Stimulated activated naive CD8-positive, alpha-beta T cell treated with anti-CD3 and anti-CD28 coated beads, Interleukin-15, amount 100 ng/mL, for 72 hours (primary cell): ENCODE measurements around the gene KCND1.
A peak's percentile ranks its signal among the peaks of the same experiment; 100 is the strongest.
"Not testable (repeated sequence)": the region's sequence is repeated elsewhere in the genome, so short reads cannot be mapped to it uniquely, and the experiment has no call there.

Experiments used
- ATAC-seq: fragments of 150-1000 bp; cut with Tn5 transposase; 2 replicates; pipeline ENCODE4 v1.10.0; 2021; ENCODE audit warnings: mild to moderate bottlenecking, moderate library complexity
- DNase-seq, 2 donors: peaks; one replicate each; pipeline ENCODE4 v3.0.0; 2021 to 2022
- H3K27ac Mint-ChIP-seq, 2 donors: one replicate each; pipeline ENCODE4 v1.8.0; 2022; ENCODE audit warnings: mild to moderate bottlenecking in 2 of 2, mixed read lengths in 2 of 2, moderate library complexity in 2 of 2
- H3K27me3 Mint-ChIP-seq: one replicate; pipeline ENCODE4 v1.8.0; 2022; ENCODE audit warnings: mixed read lengths
- H3K4me1 Mint-ChIP-seq: one replicate; pipeline ENCODE4 v1.8.0; 2022; ENCODE audit warnings: mild to moderate bottlenecking, mixed read lengths
- H3K4me3 Mint-ChIP-seq, 2 donors: one replicate each; pipeline ENCODE4 v1.8.0; 2022; ENCODE audit warnings: mild to moderate bottlenecking in 2 of 2, mixed read lengths in 2 of 2, moderate library complexity in 1 of 2
- H3K9me3 Mint-ChIP-seq, 2 donors: one replicate each; pipeline ENCODE4 v1.8.0; 2022; ENCODE audit warnings: mixed read lengths in 2 of 2

Gene KCND1

DNA sequence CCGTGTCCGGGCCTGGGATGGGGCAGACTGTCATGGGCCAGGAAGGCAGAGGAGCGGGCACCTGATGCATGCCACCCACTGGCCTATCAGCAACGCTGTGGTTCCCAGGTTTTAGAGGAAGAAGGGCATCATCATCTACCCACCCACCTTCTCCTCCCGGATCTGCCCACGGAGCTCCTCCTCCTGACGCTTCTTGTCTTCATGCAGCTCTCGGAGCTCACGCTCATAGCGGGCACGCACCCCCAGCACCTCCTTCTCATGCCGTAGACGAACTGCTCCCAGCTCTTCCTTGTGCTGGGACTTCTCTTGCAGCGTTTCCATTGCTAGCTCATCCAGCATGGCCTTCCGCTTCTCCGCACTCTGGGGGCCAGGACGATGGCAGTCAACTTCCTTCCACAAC, 11.4 kb upstream of the KCND1 start:
- H3K9me3 Mint-ChIP-seq = no peaks in the 10 kb centered on the region
- ATAC-seq (no peak), DNase-seq (no peak)
- H3K4me1 Mint-ChIP-seq = no peaks in the 10 kb centered on the region
- no peak overlapping the region for H3K4me3 Mint-ChIP-seq
- peak overlapping the region in 1 of 2 donors; percentile 34 for H3K27ac Mint-ChIP-seq
- H3K27me3 Mint-ChIP-seq = no peaks in the 10 kb centered on the region

DNA sequence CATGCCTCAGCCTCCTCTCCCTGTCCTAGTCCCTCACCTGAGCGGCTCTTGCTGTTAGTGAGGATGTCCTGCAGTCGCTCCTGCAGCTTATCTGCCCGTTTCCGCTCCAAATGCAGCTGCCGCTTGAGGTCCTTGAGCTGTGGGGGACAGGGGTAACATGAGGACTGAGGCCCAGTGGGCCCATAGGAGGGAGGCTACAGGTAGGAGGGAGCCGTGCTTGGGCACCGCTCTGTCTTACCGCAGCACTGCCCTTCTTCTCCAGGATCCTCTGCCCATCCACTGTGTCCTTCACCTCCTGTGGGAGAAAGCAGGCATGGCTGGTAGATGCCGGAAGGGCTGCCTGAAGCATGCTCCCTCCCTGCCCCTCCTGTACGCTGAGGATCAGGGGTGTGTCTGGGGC, 9.5 kb upstream of the KCND1 start:
- H3K4me1 Mint-ChIP-seq = no peaks in the 10 kb centered on the region
- DNase-seq = no peak
- no peaks in the 10 kb centered on the region for H3K27me3 Mint-ChIP-seq
- peak overlapping the region in 1 of 2 donors; percentile 29 for H3K27ac Mint-ChIP-seq
- no peaks in the 10 kb centered on the region for H3K9me3 Mint-ChIP-seq
- H3K4me3 Mint-ChIP-seq = no peak overlapping the region
- ATAC-seq = no peak

DNA sequence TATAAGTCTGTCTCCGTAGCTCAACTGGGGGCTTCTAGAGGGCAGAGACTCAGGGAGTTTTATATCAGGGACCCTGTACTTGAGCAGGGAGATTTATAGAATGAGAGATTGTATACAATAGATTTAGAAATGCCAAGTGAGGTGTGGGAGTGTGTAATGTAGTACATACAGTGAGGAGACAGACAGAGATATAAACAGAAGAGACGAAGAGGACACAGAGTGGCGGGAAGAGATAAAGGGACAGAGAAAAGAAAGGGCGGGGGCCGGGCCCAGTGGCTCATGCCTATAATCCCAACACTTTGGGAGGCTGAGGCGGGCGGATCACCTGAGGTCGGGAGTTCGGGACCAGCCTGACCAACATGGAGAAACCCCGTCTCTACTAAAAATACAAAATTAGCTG, 8.7 kb upstream of the KCND1 start:
- not testable (repeated sequence) for ATAC-seq, H3K27ac Mint-ChIP-seq, H3K4me3 Mint-ChIP-seq, DNase-seq, H3K27me3 Mint-ChIP-seq, H3K4me1 Mint-ChIP-seq, H3K9me3 Mint-ChIP-seq

DNA sequence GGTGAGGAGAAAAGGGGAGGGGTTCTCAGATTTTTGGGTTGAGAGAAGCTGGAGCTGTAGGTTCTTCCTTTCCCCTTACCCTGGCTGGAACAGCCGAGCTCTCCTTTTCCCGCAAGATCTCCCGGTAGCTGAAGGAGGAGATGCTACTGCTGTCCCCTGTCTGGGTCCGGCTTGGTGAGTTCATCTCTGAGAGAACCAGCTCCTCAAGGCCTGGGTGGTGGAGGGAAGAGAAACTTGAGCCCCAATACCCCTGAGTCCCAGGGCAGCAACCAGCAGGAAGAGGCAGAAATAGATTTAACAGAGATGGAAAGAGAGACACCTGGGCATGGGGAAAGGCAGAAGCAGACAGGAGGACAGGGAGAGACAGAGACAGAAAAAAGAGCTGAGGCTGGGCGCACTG, 6.6 kb upstream of the KCND1 start:
- DNase-seq (no peak), ATAC-seq (no peak)
- no peaks in the 10 kb centered on the region for H3K4me1 Mint-ChIP-seq
- no peak overlapping the region for H3K4me3 Mint-ChIP-seq
- no peaks in the 10 kb centered on the region for H3K27me3 Mint-ChIP-seq
- H3K27ac Mint-ChIP-seq = no peak overlapping the region
- no peaks in the 10 kb centered on the region for H3K9me3 Mint-ChIP-seq

GRCh38 chrX:48976086-48976485, 4.4 kb upstream of the KCND1 start:
- no peak for DNase-seq
- no peak for ATAC-seq
- Mint-ChIP-seq H3K27ac (peak overlapping the region in 1 of 2 donors; percentile 65), H3K9me3 (no peaks in the 10 kb centered on the region), H3K4me1 (peaks cover 19% of the 10 kb centered on the region), H3K4me3 (no peak overlapping the region), H3K27me3 (no peaks in the 10 kb centered on the region)

DNA sequence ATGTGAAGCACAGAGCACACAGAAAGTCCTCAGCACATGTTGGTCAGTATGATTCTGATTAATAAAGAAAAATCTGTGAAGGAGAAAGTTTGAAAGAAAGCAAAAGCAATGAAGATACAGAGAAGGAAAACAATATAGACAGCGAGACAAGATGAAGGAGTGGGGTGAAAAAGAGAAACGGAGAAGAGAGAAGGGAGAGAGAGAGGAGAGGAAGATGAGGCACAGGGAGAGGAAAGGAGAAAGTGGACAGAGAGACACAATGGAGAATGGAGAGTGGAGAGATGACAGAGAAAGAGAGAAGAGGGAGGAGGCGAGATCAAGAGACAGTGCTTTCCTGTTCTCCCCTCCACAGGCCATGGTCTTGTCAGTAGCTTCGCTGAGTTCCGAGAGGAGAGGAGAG, 3.9 kb upstream of the KCND1 start:
- no peak for DNase-seq
- Mint-ChIP-seq H3K27me3 (no peaks in the 10 kb centered on the region), H3K27ac (no peak overlapping the region), H3K9me3 (no peaks in the 10 kb centered on the region), H3K4me1 (peaks cover 25% of the 10 kb centered on the region), H3K4me3 (no peak overlapping the region)
- ATAC-seq = no peak

- DNase-seq (no peak), ATAC-seq (no peak)
- no peaks in the 10 kb centered on the region for H3K27me3 Mint-ChIP-seq
- no peak overlapping the region for H3K4me3 Mint-ChIP-seq
- H3K9me3 Mint-ChIP-seq = no peaks in the 10 kb centered on the region
- H3K27ac Mint-ChIP-seq = no peak overlapping the region
- peaks cover 27% of the 10 kb centered on the region for H3K4me1 Mint-ChIP-seq
These were observed 3.4 kb upstream of the KCND1 start for GRCh38 chrX:48975041-48975440.

DNA sequence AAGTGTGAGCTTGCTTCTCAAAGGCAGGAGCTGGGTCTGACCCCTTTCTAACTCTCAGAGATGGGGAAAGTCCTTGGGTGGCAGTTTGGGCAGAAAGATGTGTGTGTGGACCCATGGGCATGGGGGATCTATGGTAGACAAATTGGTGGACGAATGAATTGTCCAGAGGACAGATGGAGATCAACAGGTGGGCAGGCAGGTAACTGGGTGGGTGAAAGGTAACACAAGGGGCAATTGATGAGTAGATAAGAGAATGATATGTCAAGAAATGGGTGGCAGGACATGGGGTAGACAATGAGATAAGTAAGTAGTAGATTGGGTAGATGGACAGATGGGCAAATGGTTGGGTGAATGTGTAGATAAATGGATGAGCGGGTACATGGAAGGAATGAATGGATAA, 2.9 kb upstream of the KCND1 start:
- Mint-ChIP-seq H3K4me3 (no peak overlapping the region), H3K27ac (no peak overlapping the region), H3K27me3 (no peaks in the 10 kb centered on the region), H3K4me1 (peaks cover 27% of the 10 kb centered on the region), H3K9me3 (no peaks in the 10 kb centered on the region)
- DNase-seq (no peak), ATAC-seq (no peak)

- peaks cover 27% of the 10 kb centered on the region for H3K4me1 Mint-ChIP-seq
- no peak for DNase-seq
- no peak for ATAC-seq
These were observed 2.4 kb upstream of the KCND1 start for GRCh38 chrX:48974033-48974432.

GRCh38 chrX:48972220-48973164, 848 bp upstream of the KCND1 start:
- ATAC-seq (peak; percentile 56), DNase-seq (peak in 1 of 2 donors; percentile 30)
- Mint-ChIP-seq H3K27me3 (no peaks in the 10 kb centered on the region), H3K27ac (no peak overlapping the region), H3K9me3 (no peaks in the 10 kb centered on the region), H3K4me1 (peaks cover 27% of the 10 kb centered on the region), H3K4me3 (peak overlapping the region; percentile 60 to 69)

More at GRCh38 chrX:48974033-48974432, 2.4 kb upstream of the KCND1 start:
- H3K27ac Mint-ChIP-seq = no peak overlapping the region
- no peak overlapping the region for H3K4me3 Mint-ChIP-seq
- H3K9me3 Mint-ChIP-seq = no peaks in the 10 kb centered on the region
- no peaks in the 10 kb centered on the region for H3K27me3 Mint-ChIP-seq

DNA sequence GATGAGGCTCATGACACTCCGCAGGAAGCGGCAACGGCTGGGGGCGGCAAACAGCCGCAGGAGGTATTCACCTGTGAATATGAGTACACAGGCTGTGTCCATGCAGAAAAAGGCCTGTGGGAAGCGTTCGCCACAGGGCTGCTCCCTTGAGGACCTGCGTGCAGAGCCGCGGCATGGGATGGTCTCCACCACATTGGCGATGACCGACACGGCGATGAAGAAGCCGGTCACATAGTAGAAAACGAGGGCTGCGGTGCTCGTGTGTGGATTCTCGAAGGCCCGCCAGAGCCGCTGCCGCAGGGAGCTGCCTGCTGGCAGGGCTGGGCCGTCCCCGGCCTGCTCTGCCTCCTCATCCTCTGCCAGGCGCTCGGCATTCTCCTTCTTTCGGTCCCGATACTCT, 2.2 kb downstream of the KCND1 start:
- H3K27ac Mint-ChIP-seq = no peak overlapping the region
- DNase-seq (no peak), ATAC-seq (no peak)
- peaks cover 27% of the 10 kb centered on the region for H3K4me1 Mint-ChIP-seq
- no peak overlapping the region for H3K4me3 Mint-ChIP-seq
- H3K9me3 Mint-ChIP-seq = no peaks in the 10 kb centered on the region
- no peaks in the 10 kb centered on the region for H3K27me3 Mint-ChIP-seq

DNA sequence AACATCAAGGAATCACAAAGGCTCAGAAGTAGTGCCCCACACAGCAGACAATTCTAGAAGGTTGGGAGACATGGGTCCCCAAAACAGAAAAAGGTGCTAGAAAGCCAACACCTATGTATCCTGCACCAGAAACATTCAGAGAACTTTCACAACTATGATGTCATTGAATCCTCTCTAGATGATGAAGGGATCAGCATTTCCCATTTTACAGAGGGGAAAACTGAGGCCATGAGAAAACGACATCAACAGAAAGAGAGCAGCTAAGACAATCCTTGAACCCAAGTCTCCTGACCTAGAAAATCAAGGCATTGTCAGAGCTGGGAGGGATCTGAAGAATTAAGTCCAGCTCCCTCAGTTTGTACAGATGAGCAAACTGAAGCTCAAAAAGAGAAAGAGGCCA, 3.3 kb downstream of the KCND1 start:
- Mint-ChIP-seq H3K9me3 (no peaks in the 10 kb centered on the region), H3K27ac (peak overlapping the region in 1 of 2 donors; percentile 56), H3K4me3 (no peak overlapping the region), H3K27me3 (no peaks in the 10 kb centered on the region), H3K4me1 (peaks cover 27% of the 10 kb centered on the region)
- ATAC-seq = no peak
- no peak for DNase-seq

DNA sequence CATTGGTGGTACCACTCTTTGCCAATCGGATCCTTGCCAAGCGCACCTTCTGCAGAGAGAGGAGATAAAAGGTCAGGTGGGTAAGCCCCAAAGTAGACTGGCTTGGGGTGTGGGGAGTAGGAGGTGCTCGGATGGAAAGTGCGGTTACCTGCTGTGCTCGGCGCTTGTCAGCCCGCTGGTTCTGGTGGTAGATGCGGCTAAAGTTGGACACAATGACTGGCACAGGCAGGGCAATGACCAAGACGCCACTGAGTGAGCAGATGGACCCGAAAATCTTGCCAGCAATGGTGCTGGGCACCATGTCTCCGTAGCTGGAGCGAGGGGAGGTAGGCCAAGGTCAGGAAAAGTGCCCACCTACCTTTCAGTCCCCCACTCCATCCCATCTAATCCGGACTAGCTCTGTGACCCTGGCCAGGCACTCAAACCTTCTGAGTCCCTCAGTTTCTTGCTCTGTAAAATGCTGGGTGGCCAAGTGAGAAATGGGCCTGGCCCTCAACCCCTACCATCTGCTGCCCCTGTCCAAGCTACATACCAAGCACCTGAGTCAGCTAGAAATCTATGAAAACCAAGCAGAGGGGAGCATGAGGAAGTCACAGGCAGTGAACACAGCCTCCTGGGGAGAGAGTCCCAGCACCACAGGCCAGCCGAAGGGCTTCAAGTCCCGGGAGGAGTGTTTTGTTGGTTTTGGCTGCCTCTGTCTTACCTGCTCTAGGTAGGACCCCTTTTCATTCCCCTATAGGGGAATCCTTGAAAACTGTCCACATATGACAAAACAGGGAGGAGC, 4.7 kb downstream of the KCND1 start:
- Mint-ChIP-seq H3K4me3 (no peak overlapping the region), H3K9me3 (no peaks in the 10 kb centered on the region), H3K27ac (no peak overlapping the region), H3K4me1 (peaks cover 15% of the 10 kb centered on the region), H3K27me3 (no peaks in the 10 kb centered on the region)
- ATAC-seq (no peak), DNase-seq (no peak)

- H3K27ac Mint-ChIP-seq = no peak overlapping the region
- ATAC-seq = no peak
These were observed 5.7 kb downstream of the KCND1 start for GRCh38 chrX:48965959-48966358.

DNA sequence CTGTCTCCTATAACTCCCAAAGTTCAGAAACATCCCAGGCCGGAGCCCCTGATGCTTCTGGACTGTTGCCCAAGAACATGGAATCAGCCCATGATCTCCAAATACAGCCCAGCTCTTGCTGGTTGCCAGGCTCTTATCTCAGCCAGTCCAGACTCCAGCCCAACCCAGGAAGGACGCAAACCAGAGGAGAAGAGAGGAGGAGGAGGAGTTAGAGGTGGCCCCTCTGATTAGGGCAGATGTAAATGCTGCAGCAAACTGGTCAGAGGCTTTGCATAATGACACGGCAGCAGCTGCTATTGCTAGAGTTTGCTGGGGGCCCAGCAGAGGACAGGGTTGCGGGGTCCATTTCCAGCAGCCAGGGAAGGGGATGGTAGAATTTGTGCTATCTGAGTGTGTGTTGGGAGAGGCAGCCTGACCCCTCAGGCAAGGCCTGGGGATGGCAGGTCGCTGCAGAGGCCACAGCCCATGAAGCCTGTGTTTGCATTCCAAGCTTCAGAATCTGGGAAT, 10.0 kb downstream of the KCND1 start:
- H3K9me3 Mint-ChIP-seq = no peaks in the 10 kb centered on the region
- H3K4me1 Mint-ChIP-seq = no peaks in the 10 kb centered on the region
- DNase-seq (no peak), ATAC-seq (no peak)
- no peaks in the 10 kb centered on the region for H3K27me3 Mint-ChIP-seq
- H3K27ac Mint-ChIP-seq = peak overlapping the region in 1 of 2 donors; percentile 3
- no peak overlapping the region for H3K4me3 Mint-ChIP-seq

More at GRCh38 chrX:48965959-48966358, 5.7 kb downstream of the KCND1 start:
- Mint-ChIP-seq H3K4me3 (no peak overlapping the region), H3K27me3 (no peaks in the 10 kb centered on the region), H3K9me3 (no peaks in the 10 kb centered on the region), H3K4me1 (peaks cover 6% of the 10 kb centered on the region)
- no peak for DNase-seq

GRCh38 chrX:48960291-48960690, 11.4 kb downstream of the KCND1 start:
- H3K4me1 Mint-ChIP-seq = peaks cover 10% of the 10 kb centered on the region
- peak overlapping the region in 1 of 2 donors; percentile 80 for H3K27ac Mint-ChIP-seq
- no peaks in the 10 kb centered on the region for H3K9me3 Mint-ChIP-seq
- no peaks in the 10 kb centered on the region for H3K27me3 Mint-ChIP-seq
- DNase-seq (no peak), ATAC-seq (no peak)
- peak overlapping the region in 1 of 2 donors; percentile 9 for H3K4me3 Mint-ChIP-seq
